Parathyroid adenoma (tissue), 2 donors: ENCODE data around the gene NBEA.

Experiments used
- H2AFZ ChIP-seq: fragments of 300-600 bp; sonication (generic); one replicate; pipeline ENCODE4 v1.7.0; 2017; ENCODE audit warnings: antibody characterized with exemption, mild to moderate bottlenecking
- H3K27ac ChIP-seq: fragments of 300-600 bp; sonication (generic); one replicate; pipeline ENCODE4 v1.7.0; 2017
- H3K27me3 ChIP-seq: fragments of 300-600 bp; sonication (generic); one replicate; pipeline ENCODE4 v1.7.0; 2017; ENCODE audit warnings: low read length; ENCODE audit not compliant: control insufficient read depth, insufficient read depth
- H3K36me3 ChIP-seq: fragments of 300-600 bp; sonication (generic); one replicate; pipeline ENCODE4 v1.7.0; 2017; ENCODE audit warnings: low read length; ENCODE audit not compliant: control insufficient read depth, insufficient read depth
- H3K4me1 ChIP-seq: fragments of 300-600 bp; sonication (generic); one replicate; pipeline ENCODE4 v1.7.0; 2017; ENCODE audit warnings: control low read depth
- H3K4me2 ChIP-seq: fragments of 300-600 bp; sonication (generic); one replicate; pipeline ENCODE4 v1.7.0; 2017; ENCODE audit warnings: low read length
- H3K4me3 ChIP-seq: fragments of 300-600 bp; sonication (generic); one replicate; pipeline ENCODE4 v1.7.0; 2017; ENCODE audit warnings: low read depth, low read length
- H3K79me2 ChIP-seq: fragments of 300-600 bp; sonication (generic); one replicate; pipeline ENCODE4 v1.7.0; 2017; ENCODE audit warnings: control low read depth
- H3K9ac ChIP-seq: fragments of 300-600 bp; sonication (generic); one replicate; pipeline ENCODE4 v1.7.0; 2017; ENCODE audit warnings: mild to moderate bottlenecking
- H3K9me3 ChIP-seq: fragments of 300-600 bp; sonication (generic); one replicate; pipeline ENCODE4 v1.7.0; 2017; ENCODE audit warnings: low read length; ENCODE audit not compliant: control insufficient read depth
- CTCF ChIP-seq: fragments of 300-600 bp; sonication (generic); IDR thresholded peaks from one replicate; pipeline ENCODE4 v1.7.0; 2017; ENCODE audit warnings: antibody characterized with exemption, mild to moderate bottlenecking
- donor health status: primary hyperparathyroidism.

Gene NBEA

GRCh38 chr13:34900288-34900739, 41.8 kb upstream of the NBEA start:
- H3K4me2 ChIP-seq = no peak overlapping the region
- H3K9me3 ChIP-seq = no peaks in the 10 kb centered on the region
- H3K9ac ChIP-seq = no peak overlapping the region
- H2AFZ ChIP-seq = no peak overlapping the region
- H3K4me3 ChIP-seq = no peak overlapping the region
- H3K36me3 ChIP-seq = no peaks in the 10 kb centered on the region
- no peaks in the 10 kb centered on the region for H3K27me3 ChIP-seq
- H3K4me1 ChIP-seq = no peaks in the 10 kb centered on the region
- no peaks in the 10 kb centered on the region for H3K79me2 ChIP-seq
- no peak for TF ChIP-seq CTCF
- no peak overlapping the region for H3K27ac ChIP-seq

GRCh38 chr13:34901572-34901971, 40.5 kb upstream of the NBEA start:
- Histone ChIP-seq H3K4me2 (no peak overlapping the region), H3K9ac (no peak overlapping the region), H3K4me1 (no peaks in the 10 kb centered on the region), H3K36me3 (no peaks in the 10 kb centered on the region), H3K27me3 (no peaks in the 10 kb centered on the region), H3K4me3 (no peak overlapping the region), H2AFZ (no peak overlapping the region), H3K79me2 (no peaks in the 10 kb centered on the region), H3K9me3 (no peaks in the 10 kb centered on the region), H3K27ac (no peak overlapping the region)
- TF ChIP-seq CTCF = no peak

- H3K9ac ChIP-seq = no peak overlapping the region
- H3K9me3 ChIP-seq = no peaks in the 10 kb centered on the region
- H3K4me1 ChIP-seq = no peaks in the 10 kb centered on the region
- H2AFZ ChIP-seq = no peak overlapping the region
- no peak overlapping the region for H3K4me3 ChIP-seq
- no peak overlapping the region for H3K27ac ChIP-seq
- H3K27me3 ChIP-seq = no peaks in the 10 kb centered on the region
- no peak for TF ChIP-seq CTCF
- no peaks in the 10 kb centered on the region for H3K79me2 ChIP-seq
- no peak overlapping the region for H3K4me2 ChIP-seq
- no peaks in the 10 kb centered on the region for H3K36me3 ChIP-seq
These were observed 30.9 kb upstream of the NBEA start for GRCh38 chr13:34911159-34911558.

- Histone ChIP-seq H3K9ac (no peak overlapping the region), H3K36me3 (no peaks in the 10 kb centered on the region), H3K27me3 (no peaks in the 10 kb centered on the region), H3K27ac (no peak overlapping the region), H2AFZ (no peak overlapping the region), H3K4me1 (no peaks in the 10 kb centered on the region), H3K9me3 (no peaks in the 10 kb centered on the region), H3K79me2 (no peaks in the 10 kb centered on the region), H3K4me3 (no peak overlapping the region), H3K4me2 (no peak overlapping the region)
- TF ChIP-seq CTCF = no peak
These were observed 29.0 kb upstream of the NBEA start for GRCh38 chr13:34913040-34913439.

GRCh38 chr13:34914416-34914815, 27.7 kb upstream of the NBEA start:
- no peak overlapping the region for H3K9ac ChIP-seq
- no peak overlapping the region for H3K4me2 ChIP-seq
- H3K27me3 ChIP-seq = no peaks in the 10 kb centered on the region
- H2AFZ ChIP-seq = no peak overlapping the region
- H3K36me3 ChIP-seq = no peaks in the 10 kb centered on the region
- no peaks in the 10 kb centered on the region for H3K79me2 ChIP-seq
- H3K9me3 ChIP-seq = no peaks in the 10 kb centered on the region
- H3K27ac ChIP-seq = no peak overlapping the region
- no peak overlapping the region for H3K4me3 ChIP-seq
- H3K4me1 ChIP-seq = no peaks in the 10 kb centered on the region
- TF ChIP-seq CTCF = no peak
